Fibroblast of pulmonary artery (primary cell): ENCODE measurements around the gene GFI1.

ENCODE experiments used
- DNase-seq: peaks from one replicate; pipeline ENCODE4 v3.0.0-alpha.2; 2010; ENCODE audit warnings: low read depth
- H3K4me3 ChIP-seq: replicated peaks from 2 replicates; pipeline ENCODE4 v1.5.1; 2011; ENCODE audit warnings: low read depth, mild to moderate bottlenecking, control low read depth, low read length, moderate library complexity
- TF ChIP-seq, protein P1 (sequence below): IDR thresholded peaks from 2 replicates; pipeline ENCODE4 v1.5.1; 2011; ENCODE audit warnings: mild to moderate bottlenecking, control low read depth, low read length, inconsistent platforms; ENCODE audit errors: missing control alignments

GFI1 gene

DNA sequence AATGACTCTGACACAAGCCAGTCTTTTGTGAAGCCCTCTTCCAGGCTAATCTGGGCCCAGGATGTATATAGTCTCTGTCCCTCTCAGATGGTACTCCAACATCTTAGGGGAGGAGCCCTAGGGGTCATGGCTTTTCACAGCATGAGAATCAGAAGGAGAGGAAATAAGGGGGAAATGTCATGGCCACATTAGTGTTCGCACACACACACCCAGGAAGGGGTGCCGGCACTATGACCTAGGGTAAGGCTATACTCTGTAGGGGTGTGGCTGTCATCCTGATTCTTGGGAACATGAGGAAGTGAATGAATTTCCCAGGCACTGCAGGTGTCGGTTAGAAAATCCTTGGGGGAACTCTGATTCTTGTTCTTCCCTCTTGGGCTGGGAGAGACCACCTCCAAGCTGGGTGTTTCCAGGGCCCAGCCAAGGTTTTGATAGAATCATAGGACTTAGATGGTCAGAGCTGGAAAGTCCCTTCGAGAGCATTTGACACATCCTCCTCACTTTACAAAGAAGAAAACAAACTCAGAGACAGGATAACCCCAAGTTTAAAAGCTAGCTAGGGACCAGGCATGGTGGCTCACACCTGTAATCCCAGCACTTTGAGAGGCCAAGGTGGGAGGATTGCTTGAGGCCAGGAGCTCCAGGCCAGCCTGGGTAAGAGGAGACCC lies 22.0 kb downstream of the GFI1 start:
- TF ChIP-seq, protein P1, sequence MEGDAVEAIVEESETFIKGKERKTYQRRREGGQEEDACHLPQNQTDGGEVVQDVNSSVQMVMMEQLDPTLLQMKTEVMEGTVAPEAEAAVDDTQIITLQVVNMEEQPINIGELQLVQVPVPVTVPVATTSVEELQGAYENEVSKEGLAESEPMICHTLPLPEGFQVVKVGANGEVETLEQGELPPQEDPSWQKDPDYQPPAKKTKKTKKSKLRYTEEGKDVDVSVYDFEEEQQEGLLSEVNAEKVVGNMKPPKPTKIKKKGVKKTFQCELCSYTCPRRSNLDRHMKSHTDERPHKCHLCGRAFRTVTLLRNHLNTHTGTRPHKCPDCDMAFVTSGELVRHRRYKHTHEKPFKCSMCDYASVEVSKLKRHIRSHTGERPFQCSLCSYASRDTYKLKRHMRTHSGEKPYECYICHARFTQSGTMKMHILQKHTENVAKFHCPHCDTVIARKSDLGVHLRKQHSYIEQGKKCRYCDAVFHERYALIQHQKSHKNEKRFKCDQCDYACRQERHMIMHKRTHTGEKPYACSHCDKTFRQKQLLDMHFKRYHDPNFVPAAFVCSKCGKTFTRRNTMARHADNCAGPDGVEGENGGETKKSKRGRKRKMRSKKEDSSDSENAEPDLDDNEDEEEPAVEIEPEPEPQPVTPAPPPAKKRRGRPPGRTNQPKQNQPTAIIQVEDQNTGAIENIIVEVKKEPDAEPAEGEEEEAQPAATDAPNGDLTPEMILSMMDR: no peak
- DNase-seq: no peak
- H3K4me3 ChIP-seq: no peak overlapping the region

- TF ChIP-seq, protein P1: no peak
- no peak overlapping the region for H3K4me3 ChIP-seq
- no peak for DNase-seq
Measured at GRCh38 chr1:92461364-92462097, 25.2 kb downstream of the GFI1 start.

GRCh38 chr1:92459871-92460320 lies 26.8 kb downstream of the GFI1 start:
- TF ChIP-seq, protein P1: no peak
- no peak overlapping the region for H3K4me3 ChIP-seq
- DNase-seq: peak; percentile 8

DNA sequence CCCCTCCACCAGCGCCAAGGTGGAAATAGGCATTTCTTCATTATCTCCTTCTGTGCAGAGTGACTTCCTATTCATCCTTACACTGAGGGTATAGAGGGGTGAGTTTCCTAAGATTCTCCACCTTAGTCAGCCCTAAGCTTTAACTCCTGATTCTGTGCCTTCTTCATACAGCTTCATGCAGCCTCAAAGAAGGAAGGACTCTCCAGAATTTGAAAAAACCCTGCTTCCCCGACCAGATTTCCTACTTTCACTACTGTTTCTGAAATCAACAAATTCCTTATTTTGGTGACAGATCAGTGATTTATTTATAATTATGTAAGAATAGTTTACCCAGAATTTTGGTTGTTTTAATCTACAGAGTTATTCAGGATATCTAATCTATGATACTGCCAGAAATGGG lies 28.6 kb downstream of the GFI1 start:
- H3K4me3 ChIP-seq: no peak overlapping the region
- DNase-seq: no peak
- TF ChIP-seq, protein P1: no peak

DNA sequence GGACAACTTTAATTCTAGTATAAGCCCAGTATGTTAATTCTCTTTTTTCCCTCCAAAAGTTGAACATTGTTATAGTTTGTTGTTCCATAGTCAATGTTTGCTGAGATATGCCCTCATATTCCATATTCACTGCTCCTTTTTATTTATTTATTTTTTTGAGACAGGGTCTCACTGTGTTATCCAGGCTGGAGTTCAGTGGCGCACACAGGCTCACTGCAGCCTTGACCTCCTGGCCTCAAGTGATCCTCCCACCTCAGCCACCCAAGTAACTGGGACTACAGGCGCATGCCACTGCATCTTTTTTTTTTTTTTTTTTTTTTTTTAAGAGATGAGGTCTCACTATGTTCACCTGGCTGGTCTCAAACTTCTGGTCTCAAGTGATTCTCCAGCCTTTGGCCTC lies 38.7 kb downstream of the GFI1 start:
- TF ChIP-seq, protein P1: no peak
- no peak overlapping the region for H3K4me3 ChIP-seq
- no peak for DNase-seq

DNA sequence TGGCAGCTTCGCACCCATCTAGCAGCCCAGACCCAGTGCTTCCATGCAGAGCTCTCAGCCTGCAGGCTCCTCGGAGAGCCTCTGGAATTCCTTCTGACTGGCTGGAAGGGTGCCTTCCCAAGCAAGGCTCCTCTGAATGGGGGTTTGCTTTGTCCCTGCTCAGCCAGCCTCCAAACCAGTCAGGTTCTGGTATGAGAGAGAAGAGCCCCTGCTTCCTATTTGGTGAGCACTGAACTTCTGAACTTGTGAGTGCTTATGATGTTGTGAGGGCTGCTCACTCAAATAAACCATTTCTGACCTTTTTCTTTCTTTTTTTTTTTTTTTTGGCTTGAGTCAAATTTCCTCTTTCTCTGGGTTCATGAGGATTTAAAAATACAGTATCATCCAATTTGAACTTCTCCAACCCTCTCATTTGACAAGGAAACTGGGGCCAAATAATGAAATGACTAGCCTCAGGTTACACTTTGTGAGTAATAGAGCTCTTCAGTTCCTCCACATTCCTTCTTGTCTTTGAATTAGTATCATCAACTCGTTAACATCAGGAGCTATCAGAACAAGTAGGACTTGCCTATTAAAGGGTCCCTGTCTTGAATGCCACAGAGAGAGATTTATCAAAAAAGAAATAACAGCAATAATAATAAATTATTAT lies 39.6 kb downstream of the GFI1 start:
- no peak overlapping the region for H3K4me3 ChIP-seq
- TF ChIP-seq, protein P1: no peak
- DNase-seq: peak; percentile 4
